ENCODE results near the gene SIMC1.

DNA sequence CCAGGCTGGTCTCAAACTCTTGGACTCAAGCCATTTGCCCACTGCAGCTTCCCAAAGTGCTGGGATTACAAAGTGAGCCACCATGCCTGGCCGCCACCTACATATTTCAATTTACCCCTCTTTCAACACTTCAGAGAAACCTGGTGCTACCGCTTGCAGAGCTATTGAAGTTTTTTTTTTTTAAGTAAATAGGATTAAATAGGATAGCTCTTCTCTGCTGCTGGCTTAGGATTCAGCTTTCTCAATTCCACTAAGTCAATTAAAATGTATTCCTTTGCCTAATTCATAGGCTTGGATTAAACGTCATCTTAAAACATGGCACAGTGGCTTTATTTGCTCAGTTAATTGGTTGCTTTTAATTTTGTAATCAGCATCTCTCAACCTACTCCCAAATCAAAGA, 82.4 kb downstream of the SIMC1 start:
- TF ChIP-seq CTCF (conservative IDR thresholded peaks at IDR 0.05) = no peak
- no peak for TF ChIP-seq EZH2 (IDR thresholded peaks at IDR 0.05; ENCODE audit: low read depth)

All from PC-9 (cell line).